B cell (primary cell): ENCODE data around the gene ITIH3.

Source experiments
- CTCF ChIP-seq: fragments of 200-600 bp; IDR thresholded peaks from one replicate; pipeline ENCODE4 v1.8.0; 2022; ENCODE audit warnings: antibody characterized with exemption, mild to moderate bottlenecking
- EZH2 ChIP-seq: IDR thresholded peaks from 2 replicates; pipeline ENCODE4 v1.6.1; 2012; ENCODE audit warnings: borderline replicate concordance, low read depth, mild to moderate bottlenecking, moderate library complexity, low read length; ENCODE audit not compliant: insufficient read depth, poor library complexity, severe bottlenecking

- TF ChIP-seq CTCF (no peak), EZH2 (no peak)
Measured at GRCh38 chr3:52790337-52790736, 4.3 kb upstream of the ITIH3 start.
